A673 (cell line): ENCODE data around the gene CPZ.

Source experiments
- CTCF ChIP-seq: fragments of 300-800, 200-600 bp; sonication (generic); conservative IDR thresholded peaks from 2 replicates; pipeline ENCODE4 v1.5.1; 2017; ENCODE audit warnings: low read depth, mild to moderate bottlenecking, antibody characterized with exemption, low read length, moderate library complexity, mixed read lengths
- EZH2 ChIP-seq: fragments of 200-600 bp; sonication (generic); IDR thresholded peaks from 2 replicates; pipeline ENCODE4 v1.6.1; 2017; ENCODE audit warnings: borderline replicate concordance, low read depth, mild to moderate bottlenecking, mixed read lengths, antibody characterized with exemption, low read length; ENCODE audit not compliant: poor library complexity, severe bottlenecking

DNA sequence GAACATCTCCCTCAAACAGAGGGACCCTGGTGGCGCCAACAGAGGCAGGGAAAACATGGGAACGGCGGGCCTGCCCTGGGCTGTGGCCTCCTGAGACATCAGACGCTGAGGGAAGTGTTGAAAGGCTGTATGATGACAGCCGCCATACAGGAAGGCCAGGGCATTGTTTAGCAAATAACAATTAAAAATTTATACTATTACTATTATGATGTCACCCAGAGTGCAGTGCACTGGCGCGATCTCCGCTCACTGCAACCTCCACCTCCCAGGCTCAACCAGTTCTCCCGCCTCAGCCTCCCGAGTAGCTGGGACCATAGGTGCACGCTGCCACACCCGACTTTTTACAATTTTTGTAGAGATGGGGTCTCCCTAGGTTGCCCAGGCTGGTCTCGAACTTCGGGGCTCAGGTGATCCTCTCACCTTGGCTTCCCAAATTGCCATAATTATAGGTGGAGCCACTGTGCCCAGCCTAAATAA is 54.6 kb downstream of the CPZ start:
- TF ChIP-seq EZH2 (no peak), CTCF (no peak)
